ENCODE measurements around the gene CNTN4.

CNTN4 gene

GRCh38 chr3:2415083-2415482 is 316.4 kb downstream of the CNTN4 start:
- Histone ChIP-seq H3K9ac (ENCODE audit: low read length) (no peak overlapping the region), H3K23ac (ENCODE audit: low read length in 2 of 2) (no peak overlapping the region), H3K14ac (ENCODE audit: low read length in 2 of 2) (no peak overlapping the region), H2AK5ac (ENCODE audit: low read length, severe bottlenecking) (no peak overlapping the region), H3K4me3 (ENCODE audit: insufficient read depth in 1 of 2, low read depth in 1 of 2, low read length in 2 of 2) (no peak overlapping the region), H4K91ac (ENCODE audit: low read length) (no peak overlapping the region), H2BK12ac (ENCODE audit: low read length in 2 of 2) (no peak overlapping the region), H3K27ac (ENCODE audit: low read length, poor library complexity, severe bottlenecking) (no peak overlapping the region), H4K8ac (ENCODE audit: low read length) (no peak overlapping the region), H3K4me2 (ENCODE audit: low read length, poor library complexity, severe bottlenecking) (no peak overlapping the region), H3K27me3 (ENCODE audit: control insufficient read depth in 1 of 2, insufficient read depth in 1 of 2, low read length in 2 of 2) (no peaks in the 10 kb centered on the region), H2BK120ac (ENCODE audit: low read depth, low read length) (no peak overlapping the region), H3K4me1 (ENCODE audit: control insufficient read depth, insufficient read depth, low read depth, low read length) (no peaks in the 10 kb centered on the region), H3K18ac (ENCODE audit: low read depth in 1 of 2, low read length in 2 of 2) (no peak overlapping the region), H3K36me3 (ENCODE audit: control insufficient read depth in 1 of 2, insufficient read depth in 2 of 2, low read depth in 1 of 2, low read length in 2 of 2) (no peaks in the 10 kb centered on the region), H2BK15ac (ENCODE audit: low read depth, poor library complexity, severe bottlenecking) (no peak overlapping the region), H2BK5ac (ENCODE audit: low read depth, low read length, poor library complexity, severe bottlenecking) (no peak overlapping the region), H3K9me3 (ENCODE audit: control insufficient read depth, low read length) (no peaks in the 10 kb centered on the region), H2AFZ (ENCODE audit: low read depth, low read length) (no peak overlapping the region), H3K4ac (ENCODE audit: low read depth in 1 of 2, low read length in 2 of 2) (no peak overlapping the region), H3K79me1 (replicated peaks; ENCODE audit: low read length, poor library complexity, severe bottlenecking) (no peaks in the 10 kb centered on the region)
- WGBS, result 100% methylated on average over 1 of the region's 1 CpG
- DNase-seq, result no peak

GRCh38 chr3:2420919-2421318 is 322.3 kb downstream of the CNTN4 start:
- no peak overlapping the region for H3K27ac ChIP-seq (ENCODE audit: low read length, poor library complexity, severe bottlenecking)
- no peak overlapping the region for H4K91ac ChIP-seq (ENCODE audit: low read length)
- DNase-seq, result no peak
- no peak overlapping the region for H2BK12ac ChIP-seq (ENCODE audit: low read length in 2 of 2)
- no peaks in the 10 kb centered on the region for H3K9me3 ChIP-seq (ENCODE audit: control insufficient read depth, low read length)
- H3K36me3 ChIP-seq (ENCODE audit: control insufficient read depth in 1 of 2, insufficient read depth in 2 of 2, low read depth in 1 of 2, low read length in 2 of 2), result no peaks in the 10 kb centered on the region
- H3K4ac ChIP-seq (ENCODE audit: low read depth in 1 of 2, low read length in 2 of 2), result no peak overlapping the region
- no peak overlapping the region for H3K14ac ChIP-seq (ENCODE audit: low read length in 2 of 2)
- no peak overlapping the region for H3K4me2 ChIP-seq (ENCODE audit: low read length, poor library complexity, severe bottlenecking)
- H3K18ac ChIP-seq (ENCODE audit: low read depth in 1 of 2, low read length in 2 of 2), result no peak overlapping the region
- H3K23ac ChIP-seq (ENCODE audit: low read length in 2 of 2), result no peak overlapping the region
- H3K9ac ChIP-seq (ENCODE audit: low read length), result no peak overlapping the region
- no peak overlapping the region for H2BK5ac ChIP-seq (ENCODE audit: low read depth, low read length, poor library complexity, severe bottlenecking)
- H2BK15ac ChIP-seq (ENCODE audit: low read depth, poor library complexity, severe bottlenecking), result no peak overlapping the region
- H3K4me1 ChIP-seq (ENCODE audit: control insufficient read depth, insufficient read depth, low read depth, low read length), result no peaks in the 10 kb centered on the region
- H3K27me3 ChIP-seq (ENCODE audit: control insufficient read depth in 1 of 2, insufficient read depth in 1 of 2, low read length in 2 of 2), result no peaks in the 10 kb centered on the region
- 57% methylated on average over 3 of the region's 3 CpGs for WGBS
- no peak overlapping the region for H2BK120ac ChIP-seq (ENCODE audit: low read depth, low read length)
- H4K8ac ChIP-seq (ENCODE audit: low read length), result no peak overlapping the region
- no peaks in the 10 kb centered on the region for H3K79me1 ChIP-seq (replicated peaks; ENCODE audit: low read length, poor library complexity, severe bottlenecking)
- H2AFZ ChIP-seq (ENCODE audit: low read depth, low read length), result no peak overlapping the region
- H3K4me3 ChIP-seq (ENCODE audit: insufficient read depth in 1 of 2, low read depth in 1 of 2, low read length in 2 of 2), result no peak overlapping the region
- H2AK5ac ChIP-seq (ENCODE audit: low read length, severe bottlenecking), result no peak overlapping the region

- no peak for DNase-seq
- no peak overlapping the region for H3K18ac ChIP-seq (ENCODE audit: low read depth in 1 of 2, low read length in 2 of 2)
- no peaks in the 10 kb centered on the region for H3K9me3 ChIP-seq (ENCODE audit: control insufficient read depth, low read length)
- no peak overlapping the region for H2BK5ac ChIP-seq (ENCODE audit: low read depth, low read length, poor library complexity, severe bottlenecking)
- H3K4me3 ChIP-seq (ENCODE audit: insufficient read depth in 1 of 2, low read depth in 1 of 2, low read length in 2 of 2), result no peak overlapping the region
- WGBS, result 88% methylated on average over 3 of the region's 3 CpGs
- no peaks in the 10 kb centered on the region for H3K27me3 ChIP-seq (ENCODE audit: control insufficient read depth in 1 of 2, insufficient read depth in 1 of 2, low read length in 2 of 2)
- H3K23ac ChIP-seq (ENCODE audit: low read length in 2 of 2), result no peak overlapping the region
- no peak overlapping the region for H4K8ac ChIP-seq (ENCODE audit: low read length)
- no peak overlapping the region for H3K4me2 ChIP-seq (ENCODE audit: low read length, poor library complexity, severe bottlenecking)
- no peak overlapping the region for H2BK12ac ChIP-seq (ENCODE audit: low read length in 2 of 2)
- H3K14ac ChIP-seq (ENCODE audit: low read length in 2 of 2), result no peak overlapping the region
- no peak overlapping the region for H3K4ac ChIP-seq (ENCODE audit: low read depth in 1 of 2, low read length in 2 of 2)
- no peak overlapping the region for H2BK120ac ChIP-seq (ENCODE audit: low read depth, low read length)
- H3K79me1 ChIP-seq (replicated peaks; ENCODE audit: low read length, poor library complexity, severe bottlenecking), result no peaks in the 10 kb centered on the region
- no peak overlapping the region for H3K9ac ChIP-seq (ENCODE audit: low read length)
- H2BK15ac ChIP-seq (ENCODE audit: low read depth, poor library complexity, severe bottlenecking), result no peak overlapping the region
- H3K36me3 ChIP-seq (ENCODE audit: control insufficient read depth in 1 of 2, insufficient read depth in 2 of 2, low read depth in 1 of 2, low read length in 2 of 2), result no peaks in the 10 kb centered on the region
- H4K91ac ChIP-seq (ENCODE audit: low read length), result no peak overlapping the region
- no peak overlapping the region for H2AFZ ChIP-seq (ENCODE audit: low read depth, low read length)
- H2AK5ac ChIP-seq (ENCODE audit: low read length, severe bottlenecking), result no peak overlapping the region
- H3K27ac ChIP-seq (ENCODE audit: low read length, poor library complexity, severe bottlenecking), result no peak overlapping the region
- no peaks in the 10 kb centered on the region for H3K4me1 ChIP-seq (ENCODE audit: control insufficient read depth, insufficient read depth, low read depth, low read length)
Observed at GRCh38 chr3:2423143-2423542, 324.5 kb downstream of the CNTN4 start.

DNA sequence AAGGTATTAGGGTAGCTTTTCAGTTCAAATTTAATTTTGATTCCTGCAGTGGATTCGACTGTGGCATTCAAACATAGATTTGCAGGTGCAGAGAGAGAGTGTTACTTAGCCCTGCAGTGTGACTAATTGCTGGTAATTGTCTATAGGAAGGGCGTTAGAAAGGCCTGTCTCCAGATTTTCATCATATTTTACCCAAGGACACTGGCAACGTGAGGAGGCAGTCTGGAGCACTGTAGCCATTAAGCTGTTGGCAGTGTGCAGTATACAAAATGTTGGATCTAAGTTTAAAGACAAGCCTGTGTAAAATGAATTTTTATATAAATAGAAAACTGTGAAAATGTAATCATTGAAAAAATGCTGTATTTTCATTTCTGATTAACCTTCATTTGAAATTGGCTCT is 342.9 kb downstream of the CNTN4 start:
- H2BK5ac ChIP-seq (ENCODE audit: low read depth, low read length, poor library complexity, severe bottlenecking), result no peak overlapping the region
- H4K91ac ChIP-seq (ENCODE audit: low read length), result no peak overlapping the region
- H3K27ac ChIP-seq (ENCODE audit: low read length, poor library complexity, severe bottlenecking), result no peak overlapping the region
- no peaks in the 10 kb centered on the region for H3K36me3 ChIP-seq (ENCODE audit: control insufficient read depth in 1 of 2, insufficient read depth in 2 of 2, low read depth in 1 of 2, low read length in 2 of 2)
- no peak overlapping the region for H4K8ac ChIP-seq (ENCODE audit: low read length)
- H3K4me2 ChIP-seq (ENCODE audit: low read length, poor library complexity, severe bottlenecking), result no peak overlapping the region
- H2AFZ ChIP-seq (ENCODE audit: low read depth, low read length), result no peak overlapping the region
- H2BK12ac ChIP-seq (ENCODE audit: low read length in 2 of 2), result no peak overlapping the region
- H3K23ac ChIP-seq (ENCODE audit: low read length in 2 of 2), result no peak overlapping the region
- H2BK120ac ChIP-seq (ENCODE audit: low read depth, low read length), result no peak overlapping the region
- no peak overlapping the region for H3K14ac ChIP-seq (ENCODE audit: low read length in 2 of 2)
- no peak overlapping the region for H2AK5ac ChIP-seq (ENCODE audit: low read length, severe bottlenecking)
- 87% methylated on average over 3 of the region's 3 CpGs for WGBS
- no peaks in the 10 kb centered on the region for H3K9me3 ChIP-seq (ENCODE audit: control insufficient read depth, low read length)
- no peak overlapping the region for H2BK15ac ChIP-seq (ENCODE audit: low read depth, poor library complexity, severe bottlenecking)
- no peak for DNase-seq
- no peak overlapping the region for H3K18ac ChIP-seq (ENCODE audit: low read depth in 1 of 2, low read length in 2 of 2)
- no peak overlapping the region for H3K9ac ChIP-seq (ENCODE audit: low read length)
- H3K27me3 ChIP-seq (ENCODE audit: control insufficient read depth in 1 of 2, insufficient read depth in 1 of 2, low read length in 2 of 2), result no peaks in the 10 kb centered on the region
- H3K4me3 ChIP-seq (ENCODE audit: insufficient read depth in 1 of 2, low read depth in 1 of 2, low read length in 2 of 2), result no peak overlapping the region
- no peaks in the 10 kb centered on the region for H3K4me1 ChIP-seq (ENCODE audit: control insufficient read depth, insufficient read depth, low read depth, low read length)
- H3K79me1 ChIP-seq (replicated peaks; ENCODE audit: low read length, poor library complexity, severe bottlenecking), result no peaks in the 10 kb centered on the region
- no peak overlapping the region for H3K4ac ChIP-seq (ENCODE audit: low read depth in 1 of 2, low read length in 2 of 2)
